Endometrium (tissue), 2 donors: ENCODE data around the gene CKLF.
"Not testable (repeated sequence)": the region's sequence is repeated elsewhere in the genome, so short reads cannot be mapped to it uniquely, and the experiment has no call there.

Experiments
- FAIRE-seq: peaks from 2 replicates; lab custom pipeline; 2012; peaks lifted over from hg19 to GRCh38; lab: Jason Lieb, UNC
- donor health status: control.
- donor health status: control.

Gene CKLF

GRCh38 chr16:66569827-66570405 lies 17.5 kb downstream of the CKLF start:
- FAIRE-seq, result no peak

GRCh38 chr16:66572356-66572755 lies 20.0 kb downstream of the CKLF start:
- FAIRE-seq, result no peak

- FAIRE-seq, result no peak
Measured at GRCh38 chr16:66574081-66574480, 21.7 kb downstream of the CKLF start.

- no peak for FAIRE-seq
Measured at GRCh38 chr16:66574531-66574930, 22.2 kb downstream of the CKLF start.

- no peak for FAIRE-seq
Measured at GRCh38 chr16:66575060-66575459, 22.7 kb downstream of the CKLF start.

GRCh38 chr16:66576296-66576695 lies 23.9 kb downstream of the CKLF start:
- no peak for FAIRE-seq

GRCh38 chr16:66578651-66579531 lies 26.5 kb downstream of the CKLF start, which contains the start of gene CMTM2:
TSS of gene CMTM2 (plus strand) at chr16:66579463. CDS start at chr16:66579608, 145 bp downstream.
- no peak for FAIRE-seq

- no peak for FAIRE-seq
Measured at GRCh38 chr16:66580605-66581209, 28.3 kb downstream of the CKLF start.

GRCh38 chr16:66581246-66581952 lies 29.0 kb downstream of the CKLF start:
- FAIRE-seq, result no peak

- no peak for FAIRE-seq
Measured at GRCh38 chr16:66585481-66586239, 33.3 kb downstream of the CKLF start.

GRCh38 chr16:66587881-66588600 lies 35.7 kb downstream of the CKLF start:
- FAIRE-seq, result no peak

- no peak for FAIRE-seq
Measured at GRCh38 chr16:66588981-66589713, 36.8 kb downstream of the CKLF start.

GRCh38 chr16:66590322-66590721 lies 37.9 kb downstream of the CKLF start:
- no peak for FAIRE-seq

- FAIRE-seq, result no peak
Measured at GRCh38 chr16:66591018-66591417, 38.6 kb downstream of the CKLF start.

GRCh38 chr16:66592241-66592640 lies 39.9 kb downstream of the CKLF start:
- FAIRE-seq, result no peak

GRCh38 chr16:66592814-66593213 lies 40.4 kb downstream of the CKLF start:
- FAIRE-seq, result no peak

- no peak for FAIRE-seq
Measured at GRCh38 chr16:66594739-66595138, 42.4 kb downstream of the CKLF start.

- FAIRE-seq, result not testable (repeated sequence)
Measured at GRCh38 chr16:66596559-66596958, 44.2 kb downstream of the CKLF start.

- no peak for FAIRE-seq
Measured at GRCh38 chr16:66596986-66597848, 44.8 kb downstream of the CKLF start.
